Caco-2 (cell line): Measurements from ENCODE around the gene SLC38A9. TPM values are rescaled to one million over a fixed set of nuclear protein-coding genes. Genes with fewer than 3 reads are reported as not detected.
A peak's percentile ranks its signal among the peaks of the same experiment; 100 is the strongest.

Experiments
- BruUV-seq: library from RNA; stranded (reverse); fragments of 400-500 nt; replicated peaks from 2 replicates; lab custom pipeline; 2021; lab: Mats Ljungman, UMichigan
- CTCF ChIA-PET: fragments of 300-600 bp; sonication (Branson Sonifier 250); formaldehyde crosslinking; loops from one replicate; lab custom pipeline; 2022; ENCODE audit warnings: antibody characterized with exemption; lab: Charles Lee
- POLR2A ChIA-PET: fragments of 300-600 bp; sonication (Branson Sonifier 250); formaldehyde crosslinking; loops from one replicate; lab custom pipeline; 2022; ENCODE audit warnings: antibody characterized with exemption; lab: Charles Lee
- DNase-seq, 2 experiments: peaks; one replicate each; pipeline versions ENCODE4 v3.0.0 to v3.0.0-alpha.2; 2020 to 2022
- H3K27me3 ChIP-seq: replicated peaks from 2 replicates; pipeline ENCODE4 v1.6.0; 2011; ENCODE audit warnings: low read length; ENCODE audit not compliant: control insufficient read depth, insufficient read depth
- H3K36me3 ChIP-seq: 2 replicates; pipeline ENCODE4 v1.5.1; 2011; ENCODE audit warnings: low read length; ENCODE audit not compliant: control insufficient read depth, insufficient read depth
- H3K4me1 ChIP-seq: fragments of 250-450 bp; sonication (Bioruptor Pico); 2 replicates; pipeline ENCODE4 v1.5.1; 2020; ENCODE audit warnings: mild to moderate bottlenecking
- H3K4me3 ChIP-seq: 2 replicates; pipeline ENCODE4 v1.5.1; 2011; ENCODE audit warnings: low read depth, mild to moderate bottlenecking, control low read depth, low read length
- H3K9me3 ChIP-seq: fragments of 250-450 bp; sonication (Bioruptor Pico); 2 replicates; pipeline ENCODE4 v1.5.1; 2020; ENCODE audit warnings: mild to moderate bottlenecking, moderate library complexity
- H3K27ac Mint-ChIP-seq: one replicate; pipeline ENCODE4 v1.8.0; 2022; ENCODE audit warnings: mixed read lengths; ENCODE audit not compliant: unreplicated experiment
- H3K27me3 Mint-ChIP-seq: one replicate; pipeline ENCODE4 v1.8.0; 2022; ENCODE audit warnings: mixed read lengths; ENCODE audit not compliant: insufficient read depth, unreplicated experiment
- H3K36me3 Mint-ChIP-seq: one replicate; pipeline ENCODE4 v1.8.0; 2022; ENCODE audit warnings: mild to moderate bottlenecking, mixed read lengths; ENCODE audit not compliant: insufficient read depth, unreplicated experiment
- H3K4me1 Mint-ChIP-seq: one replicate; pipeline ENCODE4 v1.8.0; 2022; ENCODE audit warnings: low read depth, mixed read lengths; ENCODE audit not compliant: unreplicated experiment
- H3K4me3 Mint-ChIP-seq: one replicate; pipeline ENCODE4 v1.8.0; 2022; ENCODE audit warnings: mild to moderate bottlenecking, moderate library complexity, mixed read lengths; ENCODE audit not compliant: unreplicated experiment
- H3K9me3 Mint-ChIP-seq: one replicate; pipeline ENCODE4 v1.8.0; 2022; ENCODE audit warnings: mixed read lengths; ENCODE audit not compliant: unreplicated experiment
- intact Hi-C: fragments of 100-400 bp; cut with micrococcal nuclease; formaldehyde crosslinking; loops from one replicate; pipeline ENCODE4 v1.10.0; 2022; ENCODE audit not compliant: unreplicated experiment
- total RNA-seq: library from RNA; stranded (reverse); gene quantifications from 2 replicates; pipeline ENCODE4 v1.2.3, GENCODE V29; 2022
- TF ChIP-seq, protein P1 (sequence below), 2 experiments: fragments of 200-600 bp in 1 of 2; IDR thresholded peaks; 1 replicate in 1 of 2; 2 replicates in 1 of 2; pipeline versions ENCODE4 v1.5.1 to v1.8.0; 2011 to 2022; ENCODE audit warnings: antibody characterized with exemption in 1 of 2, control low read depth in 1 of 2, inconsistent platforms in 1 of 2, low read depth in 1 of 2, low read length in 1 of 2, mild to moderate bottlenecking in 1 of 2, moderate library complexity in 1 of 2; ENCODE audit not compliant: insufficient read depth in 1 of 2, severe bottlenecking in 1 of 2, unreplicated experiment in 1 of 2

The SLC38A9 gene
- total RNA-seq, 1 experiment from 2014 or later, result 66.9 TPM

DNA sequence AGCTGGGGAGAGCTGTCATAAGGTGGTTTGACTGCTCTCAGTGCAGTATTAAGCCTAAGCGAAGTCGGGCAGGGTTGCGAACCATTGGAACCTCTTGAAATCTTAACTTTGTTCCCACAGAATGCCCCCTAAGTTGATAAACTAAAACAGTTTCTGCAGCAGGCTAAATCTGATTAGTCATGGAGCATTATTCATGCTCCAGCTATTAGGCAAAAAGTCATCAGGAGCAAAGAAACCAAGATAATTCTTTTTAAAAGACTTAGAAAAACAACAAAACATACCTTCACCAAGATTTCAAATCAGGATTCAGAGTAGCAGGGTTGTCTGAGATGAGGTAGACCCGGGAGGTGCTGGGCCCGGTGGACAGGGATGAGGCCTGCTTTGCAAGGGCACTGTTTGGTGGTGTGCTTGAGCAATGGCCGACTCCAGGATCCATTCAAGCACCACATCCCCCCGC, 107.5 kb downstream of the SLC38A9 start:
- Histone ChIP-seq H3K9me3 (no peaks in the 10 kb centered on the region), H3K4me1 (peaks cover 34% of the 10 kb centered on the region), H3K27me3 (no peaks in the 10 kb centered on the region), H3K36me3 (no peaks in the 10 kb centered on the region), H3K4me3 (no peak overlapping the region)
- no TSS peak for BruUV-seq
- intact Hi-C loops, result no loop called here
- H3K4me3 Mint-ChIP-seq, result no peak overlapping the region
- H3K36me3 Mint-ChIP-seq, result no peaks in the 10 kb centered on the region
- no peak for DNase-seq
- TF ChIP-seq, protein P1, sequence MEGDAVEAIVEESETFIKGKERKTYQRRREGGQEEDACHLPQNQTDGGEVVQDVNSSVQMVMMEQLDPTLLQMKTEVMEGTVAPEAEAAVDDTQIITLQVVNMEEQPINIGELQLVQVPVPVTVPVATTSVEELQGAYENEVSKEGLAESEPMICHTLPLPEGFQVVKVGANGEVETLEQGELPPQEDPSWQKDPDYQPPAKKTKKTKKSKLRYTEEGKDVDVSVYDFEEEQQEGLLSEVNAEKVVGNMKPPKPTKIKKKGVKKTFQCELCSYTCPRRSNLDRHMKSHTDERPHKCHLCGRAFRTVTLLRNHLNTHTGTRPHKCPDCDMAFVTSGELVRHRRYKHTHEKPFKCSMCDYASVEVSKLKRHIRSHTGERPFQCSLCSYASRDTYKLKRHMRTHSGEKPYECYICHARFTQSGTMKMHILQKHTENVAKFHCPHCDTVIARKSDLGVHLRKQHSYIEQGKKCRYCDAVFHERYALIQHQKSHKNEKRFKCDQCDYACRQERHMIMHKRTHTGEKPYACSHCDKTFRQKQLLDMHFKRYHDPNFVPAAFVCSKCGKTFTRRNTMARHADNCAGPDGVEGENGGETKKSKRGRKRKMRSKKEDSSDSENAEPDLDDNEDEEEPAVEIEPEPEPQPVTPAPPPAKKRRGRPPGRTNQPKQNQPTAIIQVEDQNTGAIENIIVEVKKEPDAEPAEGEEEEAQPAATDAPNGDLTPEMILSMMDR (IDR thresholded peaks at IDR 0.05; ENCODE audit: insufficient read depth in 1 of 2, low read depth in 1 of 2, low read length in 1 of 2, severe bottlenecking in 1 of 2, unreplicated experiment in 1 of 2), result no peak
- no peak overlapping the region for H3K27ac Mint-ChIP-seq
- POLR2A ChIA-PET, result no interaction called here
- CTCF ChIA-PET, result no interaction called here
- no peaks in the 10 kb centered on the region for H3K9me3 Mint-ChIP-seq
- no peaks in the 10 kb centered on the region for H3K27me3 Mint-ChIP-seq
- peaks cover 22% of the 10 kb centered on the region for H3K4me1 Mint-ChIP-seq

DNA sequence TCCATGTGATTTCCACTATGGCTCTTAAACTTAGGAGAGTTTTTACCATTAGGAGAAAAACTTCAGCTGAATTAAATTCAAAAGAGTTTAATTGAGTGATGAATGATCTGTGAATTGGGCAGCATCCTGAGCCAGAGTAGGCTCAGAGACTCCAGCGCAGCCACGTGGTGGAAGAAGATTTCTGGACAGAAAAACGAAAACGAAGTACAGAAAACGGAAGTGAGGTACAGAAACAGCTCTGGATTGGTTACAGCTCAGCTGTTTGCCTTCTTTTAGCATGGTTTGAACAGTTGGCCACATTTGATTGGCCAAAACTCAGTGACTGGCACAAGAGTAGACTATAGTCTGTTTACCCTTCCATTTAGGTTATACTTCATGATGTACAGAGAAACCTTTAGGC, 108.2 kb downstream of the SLC38A9 start:
- Histone ChIP-seq H3K27me3 (no peaks in the 10 kb centered on the region), H3K4me1 (peaks cover 41% of the 10 kb centered on the region), H3K9me3 (no peaks in the 10 kb centered on the region), H3K36me3 (no peaks in the 10 kb centered on the region), H3K4me3 (no peak overlapping the region)
- BruUV-seq, result no TSS peak
- peaks cover 27% of the 10 kb centered on the region for H3K4me1 Mint-ChIP-seq
- no peak overlapping the region for H3K27ac Mint-ChIP-seq
- H3K9me3 Mint-ChIP-seq, result no peaks in the 10 kb centered on the region
- no peaks in the 10 kb centered on the region for H3K36me3 Mint-ChIP-seq
- intact Hi-C loops, result no loop called here
- no peaks in the 10 kb centered on the region for H3K27me3 Mint-ChIP-seq
- H3K4me3 Mint-ChIP-seq, result no peak overlapping the region
- POLR2A ChIA-PET, result no interaction called here
- TF ChIP-seq, protein P1 (IDR thresholded peaks at IDR 0.05; ENCODE audit: insufficient read depth in 1 of 2, low read depth in 1 of 2, low read length in 1 of 2, severe bottlenecking in 1 of 2, unreplicated experiment in 1 of 2), result no peak
- DNase-seq, result no peak
- CTCF ChIA-PET, result no interaction called here

DNA sequence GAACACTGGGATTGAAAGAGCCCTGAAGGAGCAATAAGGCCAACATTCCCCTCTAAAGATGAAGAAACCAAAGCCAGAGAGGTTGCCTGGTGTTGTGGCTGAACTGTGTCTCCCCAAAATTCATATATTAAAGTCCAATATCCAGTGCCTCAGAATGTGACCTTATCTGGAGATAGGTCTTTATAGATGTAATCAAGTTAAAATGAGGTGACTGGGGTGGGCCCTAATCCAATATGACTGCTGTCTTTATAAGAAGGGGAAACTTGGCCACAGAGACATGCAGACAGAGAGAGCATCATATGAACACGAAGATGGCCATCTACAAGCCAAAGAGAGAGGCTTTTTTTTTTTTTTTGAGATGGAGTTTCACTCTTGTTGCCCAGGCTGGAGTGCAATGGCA, 110.5 kb downstream of the SLC38A9 start:
- CTCF ChIA-PET, result no interaction called here
- POLR2A ChIA-PET, result no interaction called here
- Histone ChIP-seq H3K4me3 (no peak overlapping the region), H3K36me3 (no peaks in the 10 kb centered on the region), H3K27me3 (no peaks in the 10 kb centered on the region), H3K9me3 (no peaks in the 10 kb centered on the region), H3K4me1 (peaks cover 59% of the 10 kb centered on the region)
- no peaks in the 10 kb centered on the region for H3K27me3 Mint-ChIP-seq
- no peaks in the 10 kb centered on the region for H3K36me3 Mint-ChIP-seq
- intact Hi-C loops, result loop anchor here (1.0 to 2.0 kb wide), 5 partner anchors 15 to 182 kb away; partner anchors contain the start of gene PLPP1
- peak overlapping the region; percentile 68 for H3K4me3 Mint-ChIP-seq
- BruUV-seq, result TSS peak; percentile 91
- TF ChIP-seq, protein P1 (IDR thresholded peaks at IDR 0.05; ENCODE audit: insufficient read depth in 1 of 2, low read depth in 1 of 2, low read length in 1 of 2, severe bottlenecking in 1 of 2, unreplicated experiment in 1 of 2), result no peak
- H3K4me1 Mint-ChIP-seq, result peaks cover 30% of the 10 kb centered on the region
- no peaks in the 10 kb centered on the region for H3K9me3 Mint-ChIP-seq
- no peak for DNase-seq
- peak overlapping the region; percentile 98 for H3K27ac Mint-ChIP-seq
